Measurements from ENCODE around the gene AS3MT.
"Not testable (repeated sequence)": the region's sequence is repeated elsewhere in the genome, so short reads cannot be mapped to it uniquely, and the experiment has no call there.

DNA sequence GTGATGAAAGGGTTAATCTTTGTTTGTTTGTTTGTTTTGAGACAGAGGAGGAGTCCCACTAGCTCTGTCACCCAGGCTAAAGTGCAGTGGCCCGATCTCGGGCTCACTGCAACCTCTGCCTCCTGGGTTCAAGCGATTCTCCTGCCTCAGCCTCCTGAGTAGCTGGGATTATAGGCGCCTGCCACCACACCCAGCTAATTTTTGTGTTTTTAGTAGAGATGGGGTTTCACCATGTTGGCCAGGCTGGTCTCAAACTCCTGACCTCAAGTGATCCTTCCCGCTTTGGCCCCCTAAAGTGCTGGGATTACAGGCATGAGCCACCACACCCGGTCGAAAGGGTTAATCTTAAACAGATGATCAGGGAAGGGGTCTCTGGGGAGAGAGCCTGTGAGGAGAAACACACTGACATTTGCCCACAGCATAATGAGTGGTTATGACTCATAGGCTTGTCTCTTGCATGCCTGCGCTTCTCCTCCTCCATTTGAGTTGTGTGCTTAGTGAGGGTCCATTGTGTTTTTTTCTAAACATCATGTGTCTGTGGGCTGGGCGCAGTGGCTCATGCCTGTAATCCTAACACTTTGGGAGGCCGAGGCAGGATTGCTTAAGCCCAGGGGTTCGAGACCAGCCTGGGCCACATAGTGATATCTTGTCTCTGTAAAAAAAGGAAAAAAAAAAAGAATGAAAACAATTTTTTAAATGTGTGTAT is 13.4 kb upstream of the AS3MT start:
- TF ChIP-seq EZH2phosphoT487 (IDR thresholded peaks at IDR 0.05), result not testable (repeated sequence)
- TF ChIP-seq, protein P1, sequence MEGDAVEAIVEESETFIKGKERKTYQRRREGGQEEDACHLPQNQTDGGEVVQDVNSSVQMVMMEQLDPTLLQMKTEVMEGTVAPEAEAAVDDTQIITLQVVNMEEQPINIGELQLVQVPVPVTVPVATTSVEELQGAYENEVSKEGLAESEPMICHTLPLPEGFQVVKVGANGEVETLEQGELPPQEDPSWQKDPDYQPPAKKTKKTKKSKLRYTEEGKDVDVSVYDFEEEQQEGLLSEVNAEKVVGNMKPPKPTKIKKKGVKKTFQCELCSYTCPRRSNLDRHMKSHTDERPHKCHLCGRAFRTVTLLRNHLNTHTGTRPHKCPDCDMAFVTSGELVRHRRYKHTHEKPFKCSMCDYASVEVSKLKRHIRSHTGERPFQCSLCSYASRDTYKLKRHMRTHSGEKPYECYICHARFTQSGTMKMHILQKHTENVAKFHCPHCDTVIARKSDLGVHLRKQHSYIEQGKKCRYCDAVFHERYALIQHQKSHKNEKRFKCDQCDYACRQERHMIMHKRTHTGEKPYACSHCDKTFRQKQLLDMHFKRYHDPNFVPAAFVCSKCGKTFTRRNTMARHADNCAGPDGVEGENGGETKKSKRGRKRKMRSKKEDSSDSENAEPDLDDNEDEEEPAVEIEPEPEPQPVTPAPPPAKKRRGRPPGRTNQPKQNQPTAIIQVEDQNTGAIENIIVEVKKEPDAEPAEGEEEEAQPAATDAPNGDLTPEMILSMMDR (IDR thresholded peaks at IDR 0.05), result not testable (repeated sequence)

All from neural progenitor cell (in vitro differentiated cells).